Psoas muscle (tissue), 8 donors: ENCODE measurements around the gene FNDC3B. TPM values are rescaled to one million over a fixed set of nuclear protein-coding genes. Genes with fewer than 3 reads are reported as not detected.

ENCODE experiments used
- ATAC-seq, 4 donors: fragments of 200-7000 bp; cut with Tn5 transposase; one replicate each; pipeline ENCODE4 v1.9.1; 2020; ENCODE audit warnings: moderate library complexity in 3 of 4, mild to moderate bottlenecking in 2 of 4
- DNase-seq, 2 donors: peaks; one replicate each; pipeline ENCODE4 v3.0.0-alpha.2; 2020
- H3K27ac ChIP-seq: fragments of 200-600 bp; one replicate; pipeline ENCODE4 v1.8.0; 2022
- H3K27me3 ChIP-seq, 3 donors: fragments of 200-600 bp in 1 of 3; one replicate each; pipeline versions ENCODE4 v1.6.1 to v1.8.0; 2013 to 2022; ENCODE audit warnings: low read length in 2 of 3, mild to moderate bottlenecking in 2 of 3, moderate library complexity in 1 of 3; ENCODE audit not compliant: insufficient read depth in 3 of 3
- H3K36me3 ChIP-seq, 2 donors: fragments of 200-600 bp in 1 of 2; one replicate each; pipeline versions ENCODE4 v1.6.1 to v1.8.0; 2013 to 2022; ENCODE audit warnings: low read depth in 1 of 2, mild to moderate bottlenecking in 1 of 2, moderate library complexity in 1 of 2; ENCODE audit not compliant: insufficient read depth in 1 of 2
- H3K4me1 ChIP-seq: fragments of 200-600 bp; one replicate; pipeline ENCODE4 v1.8.0; 2022
- H3K4me3 ChIP-seq: fragments of 200-600 bp; one replicate; pipeline ENCODE4 v1.8.0; 2022; ENCODE audit warnings: mild to moderate bottlenecking
- H3K9me3 ChIP-seq: fragments of 200-600 bp; one replicate; pipeline ENCODE4 v1.8.0; 2022
- WGBS, 3 donors: extraction: QIAGEN DNeasy Blood & Tissue Kit; methylation state at CpG; one replicate each; pipeline versions ENCODE4 v1.1.6 to v1.1.7; 2013; 5-methylcytosine and 5-hydroxymethylcytosine counted together
- intact Hi-C, 2 donors: fragments of 100-400 bp; cut with DNase I; formaldehyde crosslinking; loops; one replicate each; pipeline versions ENCODE4 v1.11.0 to v1.14.2; 2022
- polyA plus RNA-seq, 3 donors: library from polyadenylated mRNA; stranded (reverse); fragments of 200-250 nt; gene quantifications; one replicate each; pipeline ENCODE4 v1.2.3, GENCODE V29; 2013
- total RNA-seq, 4 donors: library from RNA; stranded (reverse); fragmentation: NEBNext Ultra II Directional in 2 of 4; extraction: Animal tissue kit (Norgen Biotek cat#: 25700) in 2 of 4; gene quantifications; one replicate each; pipeline versions ENCODE4 v1.2.1 to v1.2.4, GENCODE V29; 2021 to 2023
- TF ChIP-seq, protein P1 (sequence below): fragments of 200-600 bp; IDR thresholded peaks from one replicate; pipeline ENCODE4 v1.8.0; 2022; ENCODE audit warnings: antibody characterized with exemption
- donor health status: healthy with polysubstance abuse.
- donor health status: DM: no; HTN: no; CAD: no; lungs with moderate emphysema.
- donor health status: Bipolar disorder and iron deficiency.
- donor health status: healthy.
- donor health status: DM: yes; HTN: yes; CAD: no.
- donor health status: DM: no; HTN: no; CAD: no.
- donor health status: DM: no; HTN: no; CAD: no.
- donor health status: DM: yes; HTN: yes; CAD: no.

Gene FNDC3B
- total and polyA plus RNA-seq, 7 donors, result 12.4 to 133 (median 50.8) TPM

DNA sequence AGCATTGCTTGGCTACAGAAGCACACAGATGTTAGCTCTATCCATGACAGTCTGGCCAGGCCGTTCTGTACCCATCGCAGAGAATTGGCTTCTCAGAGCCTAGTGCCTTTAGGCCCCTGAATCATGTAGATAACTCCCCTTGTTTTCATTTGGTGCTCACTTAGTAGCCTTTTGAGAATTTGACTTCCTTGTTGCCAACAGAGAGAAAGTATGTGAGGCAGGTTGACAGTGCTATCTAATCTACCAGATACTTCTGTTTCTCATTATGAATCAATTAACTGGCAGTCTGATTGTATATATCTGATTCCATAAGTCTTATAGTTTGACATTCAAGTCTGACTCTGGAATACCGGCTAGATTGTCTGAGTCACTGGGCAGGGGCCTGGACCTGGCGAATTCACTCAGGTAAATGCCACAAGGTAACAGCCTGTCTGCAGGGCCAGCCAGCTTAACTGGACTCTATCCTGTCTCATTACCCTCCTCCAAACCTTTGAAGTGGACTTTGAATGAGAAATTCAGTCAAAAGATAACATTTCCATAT is 248.6 kb downstream of the FNDC3B start:
- TF ChIP-seq, protein P1, sequence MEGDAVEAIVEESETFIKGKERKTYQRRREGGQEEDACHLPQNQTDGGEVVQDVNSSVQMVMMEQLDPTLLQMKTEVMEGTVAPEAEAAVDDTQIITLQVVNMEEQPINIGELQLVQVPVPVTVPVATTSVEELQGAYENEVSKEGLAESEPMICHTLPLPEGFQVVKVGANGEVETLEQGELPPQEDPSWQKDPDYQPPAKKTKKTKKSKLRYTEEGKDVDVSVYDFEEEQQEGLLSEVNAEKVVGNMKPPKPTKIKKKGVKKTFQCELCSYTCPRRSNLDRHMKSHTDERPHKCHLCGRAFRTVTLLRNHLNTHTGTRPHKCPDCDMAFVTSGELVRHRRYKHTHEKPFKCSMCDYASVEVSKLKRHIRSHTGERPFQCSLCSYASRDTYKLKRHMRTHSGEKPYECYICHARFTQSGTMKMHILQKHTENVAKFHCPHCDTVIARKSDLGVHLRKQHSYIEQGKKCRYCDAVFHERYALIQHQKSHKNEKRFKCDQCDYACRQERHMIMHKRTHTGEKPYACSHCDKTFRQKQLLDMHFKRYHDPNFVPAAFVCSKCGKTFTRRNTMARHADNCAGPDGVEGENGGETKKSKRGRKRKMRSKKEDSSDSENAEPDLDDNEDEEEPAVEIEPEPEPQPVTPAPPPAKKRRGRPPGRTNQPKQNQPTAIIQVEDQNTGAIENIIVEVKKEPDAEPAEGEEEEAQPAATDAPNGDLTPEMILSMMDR, result no peak
- intact Hi-C loops, result no loop called here
- H3K4me3 ChIP-seq, result no peak overlapping the region
- ATAC-seq, result peak in 2 of 4 donors; percentile 66 to 82
- no peak overlapping the region for H3K27ac ChIP-seq
- DNase-seq, result peak in 1 of 2 donors; percentile 58
- H3K27me3 ChIP-seq, result no peaks in the 10 kb centered on the region
- WGBS, 3 donors, result 44 to 60% (median 53%) methylated on average over 4 of the region's 4 CpGs
- no peaks in the 10 kb centered on the region for H3K9me3 ChIP-seq
- H3K36me3 ChIP-seq, result peaks cover 0 to 17% of the 10 kb centered on the region in 2 donors
- peaks cover 64% of the 10 kb centered on the region for H3K4me1 ChIP-seq

DNA sequence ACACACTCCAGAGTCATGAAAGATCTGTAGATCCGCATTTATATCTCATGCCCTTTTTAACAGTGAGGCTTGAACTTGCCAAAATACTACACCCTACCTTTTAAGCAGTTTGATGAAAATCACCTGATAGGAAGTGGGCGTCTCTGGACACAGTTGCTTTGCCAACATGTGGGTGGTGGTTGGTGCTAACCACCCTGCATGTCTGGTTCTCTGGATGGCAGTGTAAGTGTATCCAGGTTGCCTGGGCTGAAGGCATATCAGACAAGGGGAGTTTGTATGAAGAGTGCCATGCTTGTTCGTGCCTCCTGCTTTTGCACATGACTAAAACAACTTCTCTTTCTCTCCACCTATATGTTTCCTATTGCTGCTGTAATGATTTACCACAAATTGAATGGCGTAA is 249.3 kb downstream of the FNDC3B start:
- H3K27me3 ChIP-seq, result no peaks in the 10 kb centered on the region
- no peaks in the 10 kb centered on the region for H3K9me3 ChIP-seq
- no peak overlapping the region for H3K27ac ChIP-seq
- no peak overlapping the region for H3K4me3 ChIP-seq
- intact Hi-C loops, result no loop called here
- peaks cover 64% of the 10 kb centered on the region for H3K4me1 ChIP-seq
- ATAC-seq (no peak), DNase-seq (no peak)
- TF ChIP-seq, protein P1, result no peak
- H3K36me3 ChIP-seq, result peaks cover 0 to 17% of the 10 kb centered on the region in 2 donors
- WGBS, 3 donors, result 90 to 96% (median 94%) methylated on average over 4 of the region's 4 CpGs

DNA sequence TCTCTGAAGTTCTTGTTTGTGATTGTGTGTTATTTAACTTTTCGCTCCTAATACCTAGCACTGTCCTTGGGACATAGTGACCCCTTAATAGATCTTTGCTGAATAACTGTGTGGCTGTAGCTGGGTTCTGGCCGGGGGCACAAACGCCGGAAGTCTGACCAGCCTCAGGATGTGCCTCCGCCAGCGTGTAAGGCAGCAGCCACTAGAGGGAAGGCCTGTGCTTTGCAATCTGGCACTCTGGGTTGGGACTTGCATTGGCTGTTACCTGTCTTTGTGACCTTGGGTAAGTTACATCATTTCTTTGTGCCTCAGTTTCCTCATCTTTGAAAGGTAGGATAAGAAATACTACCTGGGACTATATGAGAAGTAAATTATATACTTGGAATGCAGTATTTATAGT is 250.2 kb downstream of the FNDC3B start:
- intact Hi-C loops, result no loop called here
- TF ChIP-seq, protein P1, result peak; percentile 43
- 70 to 76% (median 76%) methylated on average over 6 of the region's 6 CpGs for WGBS, 3 donors
- H3K27ac ChIP-seq, result no peak overlapping the region
- H3K36me3 ChIP-seq, result peaks cover 0 to 17% of the 10 kb centered on the region in 2 donors
- peaks cover 64% of the 10 kb centered on the region for H3K4me1 ChIP-seq
- H3K9me3 ChIP-seq, result no peaks in the 10 kb centered on the region
- ATAC-seq, result peak in 1 of 4 donors; percentile 32
- no peak for DNase-seq
- H3K27me3 ChIP-seq, result no peaks in the 10 kb centered on the region
- H3K4me3 ChIP-seq, result no peak overlapping the region

DNA sequence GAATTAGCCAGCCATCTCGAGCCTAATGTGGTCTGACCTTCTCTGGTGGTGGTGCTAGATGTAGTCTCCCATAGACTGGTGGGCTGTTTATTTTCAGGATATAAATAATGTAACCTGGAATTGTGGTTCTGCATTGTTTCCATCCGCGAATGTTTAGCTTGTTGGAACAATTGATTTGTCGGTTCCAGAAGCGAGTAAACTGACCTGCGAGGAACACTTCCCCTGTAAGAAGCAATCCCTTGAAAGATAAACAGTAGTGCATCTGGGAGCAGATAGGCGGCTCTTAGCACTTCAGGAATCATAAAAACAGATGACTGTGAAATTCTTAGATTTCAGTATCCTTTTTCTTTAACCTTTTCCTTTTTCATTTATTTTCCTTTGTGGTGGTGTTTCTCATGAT is 251.1 kb downstream of the FNDC3B start:
- ATAC-seq (no peak), DNase-seq (no peak)
- intact Hi-C loops, result no loop called here
- Histone ChIP-seq H3K36me3 (peaks cover 0 to 21% of the 10 kb centered on the region in 2 donors), H3K4me3 (no peak overlapping the region), H3K4me1 (peaks cover 63% of the 10 kb centered on the region), H3K27me3 (no peaks in the 10 kb centered on the region), H3K27ac (no peak overlapping the region), H3K9me3 (no peaks in the 10 kb centered on the region)
- 58 to 68% (median 60%) methylated on average over 7 of the region's 7 CpGs for WGBS, 3 donors
- TF ChIP-seq, protein P1, result no peak

DNA sequence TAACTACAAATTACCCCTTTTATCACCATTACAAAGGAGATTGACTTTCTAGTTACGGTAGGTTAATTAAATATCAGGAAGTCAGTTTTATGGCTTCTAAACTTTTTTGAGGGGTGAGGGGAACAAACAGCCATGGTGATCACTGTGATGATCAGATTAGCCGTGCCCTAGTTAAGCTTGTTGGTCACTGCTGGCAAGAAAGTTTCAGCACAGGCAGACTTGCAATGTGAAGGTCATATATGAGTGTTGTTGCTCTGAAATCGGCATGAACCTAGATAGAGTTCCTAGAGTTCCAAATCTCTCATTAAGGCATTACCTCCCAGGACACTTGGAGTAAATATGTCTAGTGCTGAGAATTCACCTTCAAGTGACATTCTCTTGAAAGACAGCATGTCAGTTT is 252.3 kb downstream of the FNDC3B start:
- H3K27ac ChIP-seq, result peak overlapping the region; percentile 11
- ATAC-seq, result peak; percentile 54 to 74 (median 66)
- DNase-seq, result no peak
- intact Hi-C loops, result no loop called here
- no peak overlapping the region for H3K4me3 ChIP-seq
- H3K9me3 ChIP-seq, result no peaks in the 10 kb centered on the region
- TF ChIP-seq, protein P1, result no peak
- H3K36me3 ChIP-seq, result peaks cover 0 to 27% of the 10 kb centered on the region in 2 donors
- peaks cover 51% of the 10 kb centered on the region for H3K4me1 ChIP-seq
- no peaks in the 10 kb centered on the region for H3K27me3 ChIP-seq
- 33 to 56% (median 40%) methylated on average over 3 of the region's 3 CpGs for WGBS, 3 donors
